MV-4-11 (cell line): Measurements from ENCODE around the gene ACTL6B.
"Not testable (repeated sequence)": the region's sequence is repeated elsewhere in the genome, so short reads cannot be mapped to it uniquely, and the experiment has no call there.

Experiments used
- DNase-seq: peaks from one replicate; lab custom pipeline; 2025; lab: John Stamatoyannopoulos, UW

The ACTL6B gene

GRCh38 chr7:100655908-100656674 lies at the start of gene ACTL6B:
Gene ACTL6B (minus strand): TSS chr7:100656448. CDS start chr7:100656354, 94 bp downstream.
- DNase-seq = no peak

- DNase-seq = peak; percentile 59
Observed at GRCh38 chr7:100705320-100705752, 49.1 kb upstream of the ACTL6B start.

DNA sequence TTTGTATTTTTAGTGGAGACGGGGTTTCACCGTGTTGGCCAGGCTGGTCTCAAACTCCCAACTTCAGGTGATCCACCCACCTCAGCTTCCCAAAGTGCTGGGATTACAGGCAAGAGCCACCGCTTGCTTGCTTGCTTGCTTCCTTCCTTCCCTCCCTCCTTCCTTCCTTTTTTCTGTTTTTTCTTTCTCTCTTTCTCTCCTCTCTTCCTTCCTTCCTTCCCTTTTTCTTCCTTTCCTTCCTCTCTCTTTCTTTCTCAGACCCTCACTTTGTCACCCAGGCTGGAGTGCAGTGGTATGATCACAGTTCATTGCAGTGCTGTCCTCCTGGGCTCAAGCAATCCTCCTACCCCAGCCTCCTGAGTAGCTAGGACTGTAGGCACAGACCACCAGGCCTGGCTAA lies 44.8 kb upstream of the ACTL6B start:
- DNase-seq = not testable (repeated sequence)

GRCh38 chr7:100699018-100699417 lies 42.8 kb upstream of the ACTL6B start:
- no peak for DNase-seq

- no peak for DNase-seq
Observed at GRCh38 chr7:100696123-100696521, 39.9 kb upstream of the ACTL6B start.

- peak; percentile 38 for DNase-seq
Observed at GRCh38 chr7:100694098-100694745, 38.0 kb upstream of the ACTL6B start, which contains the start of gene GIGYF1. Gene GIGYF1 (minus strand): TSS chr7:100694250. CDS start chr7:100688238, 6,012 bp downstream.

DNA sequence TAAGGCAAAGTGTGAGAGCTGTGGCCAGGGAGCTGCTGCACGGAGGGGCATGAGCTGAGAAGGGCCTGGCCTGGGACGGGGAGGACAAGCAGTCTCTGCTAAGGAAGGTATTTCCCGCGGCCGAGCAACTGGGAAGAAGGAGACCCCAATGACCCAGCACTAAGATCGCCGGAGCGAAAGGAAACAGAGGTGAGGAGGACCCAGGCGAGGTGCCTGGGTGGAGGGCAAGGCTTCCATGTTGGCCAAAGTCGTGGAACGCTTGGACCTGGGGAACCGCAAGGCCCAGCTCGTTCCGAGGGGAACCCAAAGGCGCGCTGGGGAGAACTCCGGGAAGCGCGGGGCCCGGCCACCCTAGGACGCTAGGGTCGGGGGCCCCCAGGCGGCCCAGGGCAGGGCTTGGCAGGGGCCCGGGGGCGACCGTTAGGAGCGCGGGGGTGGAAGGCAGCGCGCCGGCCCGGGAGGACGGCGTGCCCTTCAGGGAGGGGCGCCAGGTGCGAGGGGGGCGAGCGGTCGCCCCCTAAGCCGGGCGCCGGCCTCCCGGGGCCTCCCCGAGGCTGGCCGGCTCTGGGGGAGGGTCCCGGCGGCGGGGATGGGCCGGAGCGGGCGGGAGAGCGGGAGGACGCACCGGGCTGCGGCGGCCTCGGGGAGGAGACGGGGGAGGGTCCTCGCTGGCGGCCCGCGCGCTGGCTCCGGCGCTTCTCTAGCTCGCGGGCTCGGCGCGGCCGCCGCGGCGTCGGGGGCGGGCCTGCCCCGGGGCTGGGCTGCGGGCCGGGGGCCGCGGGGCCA lies 37.3 kb upstream of the ACTL6B start:
- DNase-seq = no peak

DNA sequence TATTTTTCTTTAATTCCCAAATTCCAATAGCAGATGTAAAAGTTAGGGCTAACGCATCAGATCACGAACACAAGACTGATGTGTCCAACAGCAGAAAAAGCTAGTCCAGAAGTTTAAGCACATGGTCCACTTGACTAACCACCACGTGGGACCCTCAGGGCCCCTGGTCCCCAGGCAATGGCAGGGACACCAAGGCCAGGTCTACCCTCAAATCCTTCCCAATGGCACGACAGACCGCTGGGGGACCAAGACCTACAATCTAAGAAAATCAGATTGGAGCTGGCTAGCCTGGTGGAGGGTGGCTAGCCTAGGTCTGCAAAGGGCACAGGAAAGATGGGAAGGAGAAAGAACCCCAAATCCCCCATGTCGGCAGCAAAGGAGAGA lies 36.3 kb upstream of the ACTL6B start:
- DNase-seq = no peak

- peak; percentile 63 for DNase-seq
Observed at GRCh38 chr7:100691676-100692577, 35.7 kb upstream of the ACTL6B start.

DNA sequence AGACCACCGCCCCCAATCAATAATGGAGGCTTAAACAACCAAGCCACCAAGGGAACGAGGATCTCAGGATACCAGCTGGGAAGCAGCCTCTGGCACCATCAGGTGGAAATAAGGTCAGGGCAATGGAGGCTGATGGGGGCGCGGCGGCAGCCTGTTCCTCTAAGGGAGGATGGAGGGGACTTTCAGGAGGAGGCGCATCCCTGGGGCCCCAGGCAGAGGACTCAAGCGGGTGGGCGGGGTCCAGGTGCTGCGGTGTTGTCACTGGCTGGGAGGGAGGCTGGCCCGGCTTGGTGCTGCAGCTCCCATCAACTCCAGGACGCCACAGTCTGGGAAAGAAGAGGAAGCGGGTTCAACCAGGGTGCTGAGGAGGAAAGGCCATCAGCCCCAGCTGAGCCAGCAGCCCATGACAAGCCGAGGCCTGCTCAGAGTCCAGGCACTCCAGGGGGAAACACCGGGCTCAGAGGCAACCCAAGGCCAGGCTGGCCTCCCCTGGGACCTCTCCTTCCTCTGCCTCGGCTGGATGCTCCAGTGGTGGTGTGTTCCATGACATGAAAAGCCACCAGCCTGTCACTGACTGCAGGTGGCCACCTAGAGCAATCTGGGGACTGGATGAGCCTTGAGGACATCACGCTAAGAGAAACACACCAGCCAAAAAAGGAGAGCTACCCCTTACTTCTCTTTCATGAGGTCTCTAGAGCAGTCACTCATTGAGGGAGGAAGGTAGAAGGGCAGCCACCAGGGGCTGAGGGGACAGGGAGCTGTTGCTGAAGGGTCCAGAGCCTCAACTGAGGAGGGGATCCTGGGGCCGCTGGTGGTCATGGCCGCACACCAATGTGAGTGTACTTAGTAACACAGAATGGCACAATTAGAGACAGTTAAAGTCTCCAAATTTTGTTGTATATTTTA lies 33.2 kb upstream of the ACTL6B start:
- no peak for DNase-seq

DNA sequence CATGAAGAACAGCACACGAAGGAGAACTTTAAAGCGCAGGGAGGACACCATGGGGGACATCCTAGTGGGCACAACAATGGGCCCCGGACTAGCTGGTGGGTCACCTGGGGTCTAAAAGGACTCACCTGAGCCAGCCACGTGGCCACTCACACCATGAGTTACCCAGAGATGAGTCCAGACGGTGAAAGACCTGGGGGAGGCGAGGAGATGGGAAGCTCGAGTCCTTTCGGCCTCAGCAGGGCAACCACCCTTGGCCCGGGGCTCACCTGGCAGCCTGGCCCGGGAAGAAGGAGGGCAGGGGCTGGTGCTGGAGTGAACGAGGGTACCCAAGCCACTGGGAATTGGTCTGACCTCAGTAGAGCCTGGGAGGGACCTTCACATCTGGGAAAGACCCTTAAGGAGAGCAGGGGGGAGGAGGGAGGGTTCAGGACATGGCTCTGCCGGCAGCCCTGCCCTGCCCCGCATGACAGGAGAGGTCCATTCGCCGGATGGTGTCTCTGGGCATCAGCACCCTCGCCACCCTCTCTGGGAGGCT lies 32.1 kb upstream of the ACTL6B start:
- DNase-seq = no peak

DNA sequence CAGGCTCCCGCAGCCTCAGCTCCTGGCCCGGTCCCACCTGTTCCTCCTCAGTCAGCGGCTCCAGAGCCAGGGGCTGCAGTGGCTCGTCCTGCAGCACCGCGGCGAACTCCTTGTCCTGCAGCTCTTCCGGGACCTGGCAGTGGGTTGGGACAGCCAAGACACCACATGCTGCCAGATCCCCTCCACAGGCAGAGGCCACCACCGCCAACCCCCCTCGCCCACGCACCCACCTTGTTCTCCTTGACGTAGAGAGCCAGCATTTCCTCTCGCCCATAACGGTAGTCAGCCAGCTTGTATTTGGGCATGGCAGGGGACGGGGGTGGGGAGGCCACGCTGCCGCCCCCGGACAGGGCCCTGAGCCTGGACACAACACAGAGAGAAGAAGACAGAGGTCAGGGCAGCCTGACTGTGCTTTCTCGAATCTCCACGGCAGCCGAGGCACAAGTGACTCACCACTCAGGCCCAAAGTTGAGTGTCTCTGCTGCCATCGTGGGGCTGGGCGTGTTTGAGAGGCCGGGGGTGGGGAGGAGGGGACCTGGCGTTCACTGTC lies 31.6 kb upstream of the ACTL6B start:
- no peak for DNase-seq

DNA sequence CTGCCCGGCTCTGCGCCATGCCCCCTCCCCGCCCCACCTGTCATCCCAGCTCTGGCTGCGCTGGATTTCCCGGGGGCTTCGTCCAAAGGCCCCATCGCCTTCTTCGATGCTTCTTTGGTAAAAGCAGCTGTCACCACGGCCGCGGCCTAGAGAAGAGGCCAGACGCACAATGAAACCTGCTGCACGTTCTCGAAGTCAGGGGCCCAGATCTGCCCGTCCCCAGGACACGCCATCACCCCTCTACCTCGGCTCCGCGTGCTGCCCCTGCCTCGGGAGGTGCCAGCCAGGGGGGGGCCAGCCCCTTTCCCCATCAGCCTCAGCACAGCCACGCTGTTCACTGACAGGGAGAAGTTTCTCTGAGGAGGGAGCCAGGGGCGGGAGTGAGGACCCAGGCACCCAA lies 31.0 kb upstream of the ACTL6B start:
- no peak for DNase-seq

DNA sequence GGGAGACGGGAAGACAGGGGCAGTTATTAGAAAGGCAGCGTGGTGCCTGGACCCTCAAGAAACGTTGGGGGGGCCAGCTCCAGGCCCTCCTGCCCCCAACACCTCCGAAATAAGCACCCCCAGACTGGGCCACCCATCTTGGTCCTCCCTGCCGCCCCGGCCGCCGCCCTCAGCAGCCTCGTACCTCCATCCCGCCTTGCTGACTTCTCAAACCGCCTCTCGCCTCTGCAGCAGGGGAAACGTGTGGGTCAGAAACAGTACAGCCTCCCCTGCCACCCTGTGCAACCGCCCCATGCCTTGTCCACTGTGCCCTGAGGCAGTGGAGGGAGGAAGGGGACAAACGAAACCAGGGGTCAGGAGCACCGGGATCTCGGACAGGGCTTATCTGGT lies 30.6 kb upstream of the ACTL6B start:
- no peak for DNase-seq

DNA sequence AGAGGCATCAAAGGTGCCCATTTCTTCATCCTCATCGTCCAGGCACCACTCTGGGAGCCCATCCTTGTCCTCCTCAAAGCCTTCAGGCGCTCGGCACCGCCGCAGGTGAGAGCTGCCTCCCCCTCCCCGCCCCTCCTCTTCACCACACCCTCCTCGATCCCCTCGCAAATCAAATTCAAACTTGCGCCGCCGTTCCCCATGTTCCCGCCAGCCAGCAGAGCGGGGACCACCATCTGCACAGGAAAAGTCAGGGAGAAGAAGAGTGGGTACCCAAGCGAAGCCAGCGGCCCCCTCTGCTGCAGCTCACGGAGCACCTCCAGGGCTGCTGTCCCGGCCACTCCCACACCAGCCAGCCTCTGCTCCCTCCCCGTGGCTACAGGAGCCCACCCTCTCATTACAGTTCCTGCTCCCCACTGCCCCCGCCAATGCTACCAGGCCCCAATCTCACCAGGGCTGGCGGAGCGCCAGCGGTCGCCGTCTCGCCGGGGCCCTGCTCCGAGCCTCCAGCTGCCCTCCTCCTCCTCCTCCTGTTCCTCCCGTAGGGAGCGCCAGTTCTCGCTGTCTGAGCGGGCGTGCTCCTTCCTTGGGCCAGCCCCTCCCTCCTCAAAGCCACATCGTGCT lies 30.1 kb upstream of the ACTL6B start:
- no peak for DNase-seq

- DNase-seq = no peak
Observed at GRCh38 chr7:100685631-100686145, 29.4 kb upstream of the ACTL6B start.

- DNase-seq = no peak
Observed at GRCh38 chr7:100685049-100685605, 28.9 kb upstream of the ACTL6B start.

GRCh38 chr7:100684534-100685042 lies 28.3 kb upstream of the ACTL6B start:
- no peak for DNase-seq
